RWPE2 (cell line): ENCODE results near the gene MIPEP.

Experiments used
- ATAC-seq: fragments of 200-7000 bp; cut with Tn5 transposase; 3 replicates; pipeline ENCODE4 v1.9.1; 2021; ENCODE audit warnings: low read depth
- DNase-seq: peaks from one replicate; pipeline ENCODE4 v3.0.0-alpha.2; 2020; ENCODE audit warnings: low spot score
- H3K27ac ChIP-seq: fragments of 450-650 bp; 2 replicates; pipeline ENCODE4 v1.5.1; 2017; ENCODE audit warnings: mild to moderate bottlenecking; ENCODE audit not compliant: poor library complexity, severe bottlenecking
- H3K27me3 ChIP-seq: fragments of 250-450 bp; sonication (Bioruptor Pico); 2 replicates; pipeline ENCODE4 v1.5.1; 2021; ENCODE audit warnings: mild to moderate bottlenecking, moderate library complexity; ENCODE audit not compliant: insufficient read depth, poor library complexity, severe bottlenecking
- H3K36me3 ChIP-seq: fragments of 250-450 bp; sonication (Bioruptor Pico); 2 replicates; pipeline ENCODE4 v1.5.1; 2020; ENCODE audit warnings: low read depth, mild to moderate bottlenecking, moderate library complexity
- H3K4me1 ChIP-seq: fragments of 250-450 bp; sonication (Bioruptor Pico); 2 replicates; pipeline ENCODE4 v1.5.1; 2021; ENCODE audit warnings: mild to moderate bottlenecking, moderate library complexity; ENCODE audit not compliant: insufficient read depth, poor library complexity, severe bottlenecking
- H3K4me3 ChIP-seq: fragments of 250-450 bp; sonication (Bioruptor Pico); 2 replicates; pipeline ENCODE4 v1.5.1; 2021; ENCODE audit warnings: mild to moderate bottlenecking, moderate library complexity; ENCODE audit not compliant: severe bottlenecking
- H3K9me3 ChIP-seq: fragments of 250-450 bp; sonication (Bioruptor Pico); 2 replicates; pipeline ENCODE4 v1.5.1; 2021; ENCODE audit warnings: mild to moderate bottlenecking, moderate library complexity; ENCODE audit not compliant: severe bottlenecking
- CTCF ChIP-seq: fragments of 450-650 bp; IDR thresholded peaks from one replicate; pipeline ENCODE4 v1.5.1; 2017; ENCODE audit warnings: mild to moderate bottlenecking, moderate library complexity; ENCODE audit not compliant: poor library complexity, severe bottlenecking

MIPEP gene

GRCh38 chr13:23825179-23825578 is 64.0 kb downstream of the MIPEP start:
- Histone ChIP-seq H3K9me3 (no peaks in the 10 kb centered on the region), H3K27ac (no peak overlapping the region), H3K4me1 (no peaks in the 10 kb centered on the region), H3K27me3 (no peaks in the 10 kb centered on the region), H3K36me3 (no peaks in the 10 kb centered on the region), H3K4me3 (no peak overlapping the region)
- no peak for ATAC-seq
- no peak for TF ChIP-seq CTCF
- no peak for DNase-seq

- Histone ChIP-seq H3K27ac (no peak overlapping the region), H3K4me1 (no peaks in the 10 kb centered on the region), H3K9me3 (no peaks in the 10 kb centered on the region), H3K27me3 (no peaks in the 10 kb centered on the region), H3K4me3 (no peak overlapping the region), H3K36me3 (no peaks in the 10 kb centered on the region)
- DNase-seq (no peak), ATAC-seq (no peak)
- no peak for TF ChIP-seq CTCF
Measured at GRCh38 chr13:23824371-23824770, 64.8 kb downstream of the MIPEP start.

GRCh38 chr13:23822252-23822824 is 66.9 kb downstream of the MIPEP start:
- ATAC-seq, result no peak

GRCh38 chr13:23820530-23820929 is 68.7 kb downstream of the MIPEP start:
- ATAC-seq, result no peak
- no peak for DNase-seq
- H3K27me3 ChIP-seq, result no peaks in the 10 kb centered on the region
- no peak overlapping the region for H3K4me3 ChIP-seq
- H3K9me3 ChIP-seq, result no peaks in the 10 kb centered on the region
- no peak for TF ChIP-seq CTCF
- no peaks in the 10 kb centered on the region for H3K36me3 ChIP-seq
- H3K27ac ChIP-seq, result no peak overlapping the region
- H3K4me1 ChIP-seq, result no peaks in the 10 kb centered on the region

More at GRCh38 chr13:23822252-23822824, 66.9 kb downstream of the MIPEP start:
- Histone ChIP-seq H3K27ac (no peak overlapping the region), H3K27me3 (no peaks in the 10 kb centered on the region), H3K4me1 (no peaks in the 10 kb centered on the region), H3K4me3 (no peak overlapping the region), H3K9me3 (no peaks in the 10 kb centered on the region), H3K36me3 (no peaks in the 10 kb centered on the region)
- TF ChIP-seq CTCF, result no peak
- DNase-seq, result no peak

- Histone ChIP-seq H3K27me3 (no peaks in the 10 kb centered on the region), H3K36me3 (no peaks in the 10 kb centered on the region), H3K4me1 (no peaks in the 10 kb centered on the region), H3K9me3 (no peaks in the 10 kb centered on the region), H3K4me3 (no peak overlapping the region), H3K27ac (no peak overlapping the region)
- DNase-seq, result no peak
- no peak for ATAC-seq
- no peak for TF ChIP-seq CTCF
Measured at GRCh38 chr13:23817830-23818229, 71.4 kb downstream of the MIPEP start.
